ENCODE measurements around the gene WNT6.
A peak's percentile ranks its signal among the peaks of the same experiment; 100 is the strongest.

WNT6 gene

DNA sequence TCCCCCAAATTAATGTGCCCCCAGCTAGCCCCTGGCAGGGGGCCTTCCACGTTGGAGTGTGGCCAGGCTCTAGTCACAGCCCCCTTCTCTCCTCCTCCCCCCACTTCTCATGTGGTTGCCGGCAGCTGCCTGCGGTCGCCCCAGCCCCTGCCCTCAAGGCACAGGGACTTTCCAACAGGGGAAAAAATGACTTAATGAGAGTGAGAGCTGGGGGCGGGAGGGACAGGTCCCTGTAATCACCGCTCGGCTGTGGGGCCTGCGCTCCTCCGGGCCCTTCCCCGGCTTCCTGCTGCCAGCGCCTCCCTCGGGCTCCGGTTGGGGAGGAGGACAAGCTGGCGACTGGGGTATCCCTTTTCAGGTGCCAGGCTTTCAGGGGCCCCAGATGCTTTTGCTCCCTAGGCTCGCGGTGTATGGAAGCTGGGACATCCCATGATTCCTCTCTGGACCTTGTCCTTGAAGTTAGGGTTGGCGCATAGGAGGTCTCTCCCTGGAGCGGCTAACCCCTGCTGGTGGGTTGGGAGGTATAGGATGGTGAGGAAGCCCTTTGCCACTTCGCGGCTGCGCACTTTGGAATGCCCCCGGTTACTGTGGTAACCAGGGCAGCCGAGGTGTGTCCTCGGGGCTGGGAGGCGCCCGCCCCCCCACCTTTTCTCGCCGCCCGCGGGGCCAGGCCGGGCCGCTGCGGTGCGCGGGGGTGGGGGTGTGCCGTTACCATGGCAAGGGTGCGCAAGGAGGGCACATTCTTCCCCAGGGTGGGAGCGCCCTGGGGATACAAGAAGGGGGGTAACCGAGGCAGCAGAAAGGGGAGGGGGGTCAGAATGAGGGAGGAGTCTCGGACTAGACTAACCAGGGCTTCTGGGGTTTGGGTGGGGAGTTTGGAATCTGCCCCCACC lies 37.1 kb downstream of the WNT6 start:
- TF ChIP-seq, protein P1, sequence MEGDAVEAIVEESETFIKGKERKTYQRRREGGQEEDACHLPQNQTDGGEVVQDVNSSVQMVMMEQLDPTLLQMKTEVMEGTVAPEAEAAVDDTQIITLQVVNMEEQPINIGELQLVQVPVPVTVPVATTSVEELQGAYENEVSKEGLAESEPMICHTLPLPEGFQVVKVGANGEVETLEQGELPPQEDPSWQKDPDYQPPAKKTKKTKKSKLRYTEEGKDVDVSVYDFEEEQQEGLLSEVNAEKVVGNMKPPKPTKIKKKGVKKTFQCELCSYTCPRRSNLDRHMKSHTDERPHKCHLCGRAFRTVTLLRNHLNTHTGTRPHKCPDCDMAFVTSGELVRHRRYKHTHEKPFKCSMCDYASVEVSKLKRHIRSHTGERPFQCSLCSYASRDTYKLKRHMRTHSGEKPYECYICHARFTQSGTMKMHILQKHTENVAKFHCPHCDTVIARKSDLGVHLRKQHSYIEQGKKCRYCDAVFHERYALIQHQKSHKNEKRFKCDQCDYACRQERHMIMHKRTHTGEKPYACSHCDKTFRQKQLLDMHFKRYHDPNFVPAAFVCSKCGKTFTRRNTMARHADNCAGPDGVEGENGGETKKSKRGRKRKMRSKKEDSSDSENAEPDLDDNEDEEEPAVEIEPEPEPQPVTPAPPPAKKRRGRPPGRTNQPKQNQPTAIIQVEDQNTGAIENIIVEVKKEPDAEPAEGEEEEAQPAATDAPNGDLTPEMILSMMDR (IDR thresholded peaks at IDR 0.05; ENCODE audit: low read length, missing control alignments), result no peak
- H3K4me3 ChIP-seq (replicated peaks; ENCODE audit: low read depth, low read length), result no peak overlapping the region
- no peak for DNase-seq (ENCODE audit: low read depth)

DNA sequence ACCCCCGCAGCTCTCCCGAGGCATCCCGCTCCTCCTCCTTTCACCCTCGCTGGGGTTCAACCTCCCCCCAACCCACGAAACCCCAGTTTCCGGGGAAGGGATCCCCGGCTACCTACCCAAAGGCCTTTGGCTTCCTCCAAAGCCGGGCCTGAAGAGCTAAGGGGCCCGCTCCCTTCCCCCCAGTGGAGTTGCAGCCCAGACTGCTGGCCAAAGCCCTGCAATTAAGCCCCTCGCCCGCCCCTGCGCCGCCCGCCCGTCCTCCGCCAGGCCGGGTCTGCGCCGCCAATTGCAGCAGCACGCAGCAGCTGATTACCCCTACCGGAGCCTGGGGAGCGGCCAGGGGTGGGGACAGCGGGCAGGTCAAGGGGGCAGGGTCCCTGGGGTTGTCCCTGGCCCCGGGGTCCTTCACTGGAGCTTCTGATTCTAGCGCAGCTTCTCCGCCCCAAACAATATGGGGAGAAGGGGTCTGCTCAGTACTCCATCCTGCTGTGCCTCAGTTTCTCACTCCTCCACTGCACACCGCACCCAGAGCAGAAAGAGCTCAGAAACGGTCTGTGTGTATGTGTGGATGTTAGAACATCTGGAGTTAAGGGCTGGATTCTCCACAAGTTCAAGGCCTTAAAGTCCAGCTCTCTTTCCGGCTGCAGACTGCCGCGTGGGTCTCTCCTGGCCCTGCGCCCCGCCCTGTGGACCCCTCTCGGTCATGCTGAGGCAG lies 37.9 kb downstream of the WNT6 start:
- no peak for DNase-seq (ENCODE audit: low read depth)
- no peak overlapping the region for H3K4me3 ChIP-seq (replicated peaks; ENCODE audit: low read depth, low read length)
- TF ChIP-seq, protein P1 (IDR thresholded peaks at IDR 0.05; ENCODE audit: low read length, missing control alignments), result no peak

DNA sequence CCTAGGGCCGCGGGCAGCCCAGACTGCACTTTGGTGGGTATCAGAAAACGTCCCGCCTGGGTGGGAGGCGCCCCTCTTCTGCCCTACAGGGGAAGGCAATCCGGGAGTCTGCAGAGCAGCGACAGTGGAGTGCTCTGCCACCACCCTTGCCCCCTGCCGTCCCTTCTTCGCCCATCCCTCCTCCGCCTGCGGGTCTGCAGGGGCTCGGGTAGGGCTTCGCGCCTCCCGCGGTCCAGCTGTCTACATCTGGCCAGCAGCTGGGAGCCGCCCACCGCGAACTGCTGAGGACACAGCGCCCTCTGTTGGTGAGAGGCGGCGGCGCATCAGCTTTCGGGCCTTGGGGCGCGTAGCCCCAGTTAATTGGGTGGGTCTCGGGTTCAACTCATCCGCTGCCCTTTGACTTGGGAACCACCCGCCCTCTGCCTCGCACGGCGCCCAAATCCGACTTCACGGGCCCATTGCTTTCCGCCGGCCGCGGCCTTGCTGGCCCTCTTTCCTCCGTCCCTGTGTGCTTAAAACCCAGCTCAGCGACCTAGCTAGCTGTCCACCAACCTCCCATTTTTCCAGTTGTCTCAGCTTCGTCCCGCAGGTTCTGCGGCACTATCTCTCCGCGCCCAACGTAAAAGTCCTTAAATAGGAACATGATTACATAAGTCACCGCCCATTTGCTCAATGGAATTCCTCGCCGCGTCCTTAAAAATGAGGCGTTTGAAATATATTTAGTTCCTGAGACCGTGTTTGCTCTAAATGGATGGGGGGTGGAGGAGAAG lies 38.7 kb downstream of the WNT6 start:
- TF ChIP-seq, protein P1 (IDR thresholded peaks at IDR 0.05; ENCODE audit: low read length, missing control alignments), result peak; percentile 81
- no peak overlapping the region for H3K4me3 ChIP-seq (replicated peaks; ENCODE audit: low read depth, low read length)

DNA sequence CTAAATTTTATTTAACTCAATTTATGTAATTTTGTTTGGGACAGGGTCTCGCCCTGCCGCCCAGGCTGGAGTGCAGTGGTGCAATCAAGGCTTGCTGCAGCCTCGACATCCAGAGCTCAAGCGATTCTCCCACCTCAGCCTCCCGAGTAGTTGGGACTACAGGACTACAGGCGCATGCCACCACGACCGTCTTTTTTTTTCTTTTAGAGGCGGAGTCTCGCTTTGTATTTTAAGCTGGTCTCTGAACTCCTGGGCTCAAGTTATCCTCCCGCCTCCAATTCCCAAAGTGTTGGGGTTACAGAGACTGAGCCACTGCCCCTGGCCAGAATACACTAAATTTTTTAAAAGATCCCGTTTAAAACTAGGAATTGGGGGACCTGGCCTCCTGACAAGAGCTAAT lies 39.5 kb downstream of the WNT6 start:
- TF ChIP-seq, protein P1 (IDR thresholded peaks at IDR 0.05; ENCODE audit: low read length, missing control alignments), result no peak
- no peak overlapping the region for H3K4me3 ChIP-seq (replicated peaks; ENCODE audit: low read depth, low read length)
- no peak for DNase-seq (ENCODE audit: low read depth)

More for the DNA sequence above, 38.7 kb downstream of the WNT6 start:
- DNase-seq (ENCODE audit: low read depth), result peak; percentile 43

DNA sequence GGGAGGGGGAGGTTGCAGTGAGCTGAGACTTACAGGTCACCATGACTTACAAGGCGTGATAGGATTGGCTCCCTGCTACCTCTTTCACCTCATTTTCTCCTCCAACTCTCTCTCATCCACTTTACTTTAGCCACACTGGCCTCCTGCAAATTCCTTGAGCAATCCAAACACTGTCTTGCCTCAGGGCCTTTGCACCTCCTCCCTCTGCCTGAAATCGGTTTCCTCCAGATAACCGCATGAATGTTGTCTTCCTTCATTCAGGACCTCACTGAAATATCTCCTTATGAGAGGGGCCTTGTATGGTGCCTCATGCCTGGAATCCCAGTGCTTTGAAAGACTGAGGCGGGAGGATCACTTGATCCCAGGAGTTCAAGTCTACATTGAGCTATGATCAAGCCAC lies 42.8 kb downstream of the WNT6 start:
- DNase-seq (ENCODE audit: low read depth), result no peak
- TF ChIP-seq, protein P1 (IDR thresholded peaks at IDR 0.05; ENCODE audit: low read length, missing control alignments), result no peak
- H3K4me3 ChIP-seq (replicated peaks; ENCODE audit: low read depth, low read length), result no peak overlapping the region

DNA sequence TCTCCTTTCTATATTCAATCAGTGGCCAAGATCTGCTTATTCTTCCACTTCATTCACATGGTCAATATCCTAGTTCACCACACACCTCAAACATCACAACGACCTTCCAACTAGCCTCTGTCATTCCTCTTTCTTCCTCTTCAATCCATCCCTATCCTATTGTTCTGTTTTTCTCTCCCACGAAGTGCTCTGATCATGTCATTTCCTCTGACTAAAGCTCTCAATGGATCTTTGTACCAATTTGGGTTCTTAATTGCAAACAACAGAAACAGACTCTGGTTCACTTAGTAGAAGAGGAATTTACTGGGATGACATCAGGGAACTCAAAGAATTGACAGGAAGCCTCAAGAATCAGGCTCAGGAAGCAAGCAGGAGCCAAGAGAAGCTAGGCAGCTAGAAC lies 44.6 kb downstream of the WNT6 start:
- TF ChIP-seq, protein P1 (IDR thresholded peaks at IDR 0.05; ENCODE audit: low read length, missing control alignments), result no peak
- H3K4me3 ChIP-seq (replicated peaks; ENCODE audit: low read depth, low read length), result no peak overlapping the region
- DNase-seq (ENCODE audit: low read depth), result peak; percentile 25

Measured in fibroblast of pulmonary artery (primary cell).